ENCODE data around the gene NAA35. TPM values are rescaled to one million over a fixed set of nuclear protein-coding genes. Genes with fewer than 3 reads are reported as not detected.
A peak's percentile ranks its signal among the peaks of the same experiment; 100 is the strongest.
"Not testable (repeated sequence)": the region's sequence is repeated elsewhere in the genome, so short reads cannot be mapped to it uniquely, and the experiment has no call there.

The NAA35 gene
- total RNA-seq, 1 donor from 2014 or later = 32.3 TPM

DNA sequence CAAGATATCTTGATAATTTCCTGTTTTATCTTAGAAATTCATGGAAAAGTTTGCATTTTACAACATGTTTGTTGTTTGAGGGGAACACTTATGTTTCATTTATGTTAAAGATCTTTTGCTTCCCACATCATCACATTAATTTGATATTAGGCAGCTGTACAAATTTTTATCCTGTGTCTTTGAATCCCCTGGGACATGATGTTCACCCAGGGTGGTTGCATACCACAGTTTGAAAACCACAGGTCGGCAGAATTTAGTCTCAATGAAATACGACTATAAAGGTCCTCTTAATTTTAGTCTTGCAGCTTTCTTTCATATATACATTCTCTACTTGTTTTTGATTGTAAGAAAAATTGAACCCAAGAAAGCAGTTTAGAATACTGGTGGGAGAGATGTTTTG, 3.7 kb downstream of the NAA35 start:
- DNase-seq = no peak

DNA sequence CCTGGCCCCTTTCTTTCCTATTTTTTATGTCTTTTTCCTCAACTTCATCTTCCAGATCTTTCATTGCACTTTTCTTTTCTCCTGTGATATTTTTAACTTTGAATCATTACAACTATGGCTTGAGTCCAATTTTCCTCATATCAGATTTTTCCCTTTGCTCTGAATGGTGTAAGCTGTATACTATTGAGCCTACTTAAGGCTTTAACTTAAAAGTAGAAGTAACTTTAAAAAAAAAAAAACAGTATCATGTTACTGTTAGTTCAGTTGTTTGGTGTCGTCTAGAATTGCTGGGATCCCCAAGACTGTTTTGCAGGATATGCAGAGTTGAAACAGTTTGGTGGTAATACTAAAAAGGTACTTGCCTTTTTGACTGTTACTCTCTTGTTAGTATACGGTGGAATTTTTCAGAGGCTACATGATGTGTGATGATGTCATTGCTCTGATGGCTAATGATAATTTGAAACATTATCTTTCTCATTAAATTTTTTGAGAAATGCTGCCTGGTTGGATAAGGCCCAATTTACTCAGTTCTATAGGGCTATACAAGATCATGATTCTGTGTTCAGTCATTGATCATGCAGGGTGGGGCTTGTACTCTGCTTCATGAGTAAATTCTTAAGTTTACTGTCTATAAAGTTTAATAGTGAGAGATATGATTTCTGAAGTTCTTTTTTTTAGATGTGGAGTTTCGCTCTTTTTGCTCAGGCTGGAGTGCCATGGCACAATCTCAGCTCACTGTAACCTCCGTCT, 8.8 kb downstream of the NAA35 start:
- no peak for DNase-seq

DNA sequence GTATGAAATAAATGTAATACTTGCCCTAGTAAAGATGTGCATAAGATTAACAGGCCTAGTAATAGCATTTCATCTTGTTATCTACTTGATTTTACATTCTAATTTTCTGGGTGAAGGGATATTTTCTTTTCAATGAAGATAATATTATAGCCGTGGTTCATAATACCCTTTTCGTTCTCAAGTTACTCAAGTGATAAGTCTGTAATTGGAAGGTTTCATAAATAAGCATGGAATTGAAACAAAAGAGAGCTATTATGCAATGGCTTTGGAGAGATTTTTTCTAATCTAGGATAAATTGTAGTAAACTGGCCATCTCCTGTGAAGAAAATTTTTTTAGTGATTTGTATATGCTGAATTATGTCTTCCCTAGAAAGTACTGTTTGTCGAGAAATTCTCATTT, 19.0 kb downstream of the NAA35 start:
- no peak for DNase-seq

DNA sequence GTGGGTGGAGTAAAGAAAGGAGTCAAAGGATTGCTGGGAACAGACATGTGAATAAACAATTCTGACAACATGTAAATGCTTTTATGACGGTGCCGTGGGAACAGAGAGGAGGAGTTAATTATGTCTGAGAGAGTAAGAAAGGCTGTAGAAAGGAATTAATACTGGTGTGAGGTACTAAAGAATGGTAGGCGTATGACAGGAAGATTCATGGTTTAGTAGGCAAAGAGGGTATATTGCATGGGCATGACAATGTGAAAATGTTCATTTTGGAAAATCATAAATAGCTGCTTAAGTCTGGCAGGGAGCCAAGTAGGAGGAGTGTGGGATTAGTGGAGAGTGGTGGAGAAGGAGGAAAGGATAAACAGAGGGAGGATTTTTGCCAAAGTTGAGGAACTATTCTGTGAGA, 19.7 kb downstream of the NAA35 start:
- peak; percentile 46 for DNase-seq

DNA sequence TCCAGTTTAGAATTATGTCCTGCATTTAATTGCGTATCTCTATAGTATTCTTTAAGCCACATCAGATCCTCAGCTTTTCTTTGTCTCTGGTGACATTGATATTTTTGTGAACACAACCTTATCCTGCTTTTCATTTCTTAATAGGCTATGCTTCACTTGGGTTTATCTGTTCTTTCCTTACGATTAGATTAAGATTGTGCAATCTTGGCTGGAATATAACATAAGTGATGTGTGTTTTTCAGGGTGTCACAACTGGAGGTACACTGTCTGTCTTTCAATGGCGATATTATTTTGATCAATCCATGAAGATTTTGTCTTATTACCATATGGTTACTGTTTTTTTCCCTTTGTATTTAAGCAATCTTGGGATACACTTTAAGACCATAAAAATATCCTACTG, 23.6 kb downstream of the NAA35 start:
- no peak for DNase-seq

DNA sequence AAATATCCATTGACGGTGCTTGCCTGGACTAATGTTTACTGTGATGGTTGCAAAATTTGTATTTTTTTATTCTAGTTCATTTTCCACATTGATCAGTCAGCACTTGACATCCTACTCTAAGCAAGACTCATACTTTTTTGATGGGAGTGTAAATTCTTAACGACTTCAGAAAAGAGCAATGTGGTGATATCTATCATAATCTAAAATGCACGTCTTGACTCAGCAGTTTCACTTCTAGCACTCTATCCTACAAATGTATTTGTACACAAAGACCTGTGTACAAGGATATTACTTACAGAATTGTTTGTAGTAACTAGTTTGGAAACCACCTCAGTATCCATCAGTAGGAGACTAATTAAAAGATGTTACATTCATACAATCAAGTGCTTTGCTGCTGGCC, 24.0 kb downstream of the NAA35 start:
- no peak for DNase-seq

DNA sequence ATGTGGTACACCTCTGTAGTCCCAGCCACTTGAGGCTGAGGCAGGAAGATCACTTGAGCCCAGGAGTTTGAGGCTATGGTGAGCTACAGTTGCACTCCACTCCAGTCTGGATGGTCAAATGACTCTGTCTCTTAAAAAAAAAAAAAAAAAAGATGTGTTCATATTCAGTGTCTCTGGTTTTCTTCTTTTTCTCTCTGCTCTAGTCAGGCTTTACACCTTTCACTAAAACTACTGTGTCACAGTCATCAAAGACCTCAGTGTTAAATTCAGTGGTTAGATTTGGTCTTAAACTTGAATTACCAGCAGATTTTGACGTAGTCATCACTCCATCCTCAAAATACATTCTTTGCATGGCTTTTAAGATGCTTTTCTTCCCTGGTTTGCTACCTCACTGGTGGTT, 28.8 kb downstream of the NAA35 start:
- no peak for DNase-seq

DNA sequence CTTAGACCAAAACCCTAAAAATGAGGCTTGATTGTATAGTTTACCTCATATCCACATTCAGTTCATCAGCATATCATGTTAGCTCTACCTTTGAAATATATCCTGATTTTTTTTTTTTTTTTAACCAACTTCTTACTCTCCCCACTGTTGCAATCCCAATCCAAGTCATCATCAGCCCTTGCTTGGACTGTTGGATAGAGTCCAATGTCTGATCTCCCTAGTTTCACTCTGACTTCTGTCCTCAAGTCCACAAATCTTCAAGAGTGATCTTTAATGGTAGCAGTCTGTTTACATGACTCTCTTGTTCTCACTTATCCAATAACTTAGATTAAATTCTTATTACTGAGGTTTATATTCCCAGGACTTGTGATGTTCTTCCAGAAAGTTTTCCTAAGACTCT, 30.8 kb downstream of the NAA35 start:
- DNase-seq = no peak

DNA sequence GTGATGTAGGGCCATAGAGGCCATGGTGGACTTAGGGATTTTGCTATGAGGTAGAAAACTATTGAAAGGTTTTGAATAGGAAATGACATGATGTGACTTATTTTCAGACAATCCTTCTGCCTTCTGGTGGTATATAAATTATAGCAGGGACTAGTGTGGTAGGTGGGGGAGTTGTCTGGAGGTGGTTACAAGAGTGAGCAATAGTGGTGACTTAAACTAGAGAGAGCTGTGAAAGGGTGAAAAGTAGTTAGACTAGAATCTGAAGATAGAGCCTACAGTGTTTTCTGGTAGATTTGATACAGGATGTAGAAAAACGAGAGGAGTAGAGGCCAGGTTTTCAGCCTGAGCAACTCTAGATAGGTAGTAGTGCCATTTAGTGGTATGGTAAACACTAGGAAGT, 32.3 kb downstream of the NAA35 start:
- DNase-seq = no peak

DNA sequence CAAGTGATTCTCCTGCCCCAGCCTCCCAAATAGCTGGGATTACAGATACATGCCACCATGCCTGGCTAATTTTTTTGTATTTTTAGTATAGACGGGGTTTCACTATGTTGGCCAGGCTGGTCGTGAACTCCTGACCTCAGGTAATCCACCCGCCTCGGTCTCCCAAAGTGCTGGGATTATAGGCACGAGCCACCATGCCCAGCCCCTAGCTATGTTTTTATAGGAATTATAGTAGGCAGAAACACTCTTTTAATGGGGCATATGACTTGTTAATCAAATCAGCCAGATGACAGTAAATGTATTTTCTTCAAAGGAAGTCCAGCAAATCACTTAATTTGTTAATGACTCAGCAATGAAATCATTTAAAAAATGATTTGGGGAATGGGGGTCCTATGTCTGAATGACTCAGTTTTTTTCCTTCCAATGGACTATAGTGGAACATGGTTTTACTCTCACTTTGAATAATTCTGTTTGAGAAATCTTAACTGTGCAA, 33.2 kb downstream of the NAA35 start:
- not testable (repeated sequence) for DNase-seq

DNA sequence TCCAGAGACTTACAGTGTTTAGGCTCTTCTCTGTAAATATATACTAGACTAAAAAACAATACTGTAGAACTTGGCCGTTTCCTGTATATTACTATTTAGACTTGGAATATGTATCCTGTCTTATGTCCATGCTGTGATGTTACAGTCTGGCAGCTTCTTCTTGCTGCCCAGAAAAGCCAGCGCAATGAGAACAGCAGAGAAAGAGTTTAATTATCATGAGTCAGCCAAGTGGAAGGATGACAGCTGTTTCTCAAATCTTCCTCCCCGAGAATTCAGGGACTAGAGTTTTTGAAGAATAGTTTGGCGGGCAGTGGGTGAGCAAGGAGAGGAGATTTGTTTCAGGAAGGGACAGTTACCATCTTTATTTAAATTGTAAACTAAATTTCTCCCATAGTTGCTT, 37.5 kb downstream of the NAA35 start:
- DNase-seq = peak; percentile 8

DNA sequence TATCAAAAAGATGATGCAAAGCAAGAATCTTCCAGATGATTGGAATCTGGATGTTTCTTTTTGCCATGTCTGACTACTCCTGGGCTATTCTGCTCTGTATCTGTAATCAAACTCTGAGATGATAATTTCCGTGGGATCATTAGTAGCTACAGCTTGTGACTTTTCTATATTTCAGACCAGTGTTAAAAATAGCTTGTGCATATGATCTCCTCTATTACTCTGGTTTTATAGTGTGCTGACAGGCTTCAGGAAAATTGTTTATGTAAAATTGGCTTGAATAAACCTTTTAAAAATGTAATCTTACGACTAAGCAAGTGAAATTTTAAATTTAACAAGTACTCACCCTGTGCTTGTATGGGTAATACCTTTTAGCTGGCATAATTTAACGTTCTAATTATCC, 40.4 kb downstream of the NAA35 start:
- DNase-seq = no peak

DNA sequence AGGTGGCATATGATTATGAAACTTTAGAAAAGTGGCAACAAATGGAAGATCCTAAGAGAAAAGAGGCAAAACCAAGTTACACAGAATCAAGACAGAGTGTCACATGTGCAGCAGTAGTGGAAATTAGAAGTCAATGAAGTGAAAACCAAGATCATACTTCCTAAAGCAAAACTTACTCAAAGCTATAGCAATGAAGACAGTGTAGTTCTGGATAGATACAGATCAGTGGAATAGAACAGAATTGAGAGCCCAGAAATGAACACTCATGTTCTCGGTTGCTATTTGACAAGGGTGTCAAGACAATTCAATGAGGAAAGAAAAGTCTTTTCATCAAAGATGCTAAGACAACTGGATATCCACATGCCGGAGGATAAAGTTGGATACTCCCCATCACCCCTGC, 43.5 kb downstream of the NAA35 start:
- no peak for DNase-seq

DNA sequence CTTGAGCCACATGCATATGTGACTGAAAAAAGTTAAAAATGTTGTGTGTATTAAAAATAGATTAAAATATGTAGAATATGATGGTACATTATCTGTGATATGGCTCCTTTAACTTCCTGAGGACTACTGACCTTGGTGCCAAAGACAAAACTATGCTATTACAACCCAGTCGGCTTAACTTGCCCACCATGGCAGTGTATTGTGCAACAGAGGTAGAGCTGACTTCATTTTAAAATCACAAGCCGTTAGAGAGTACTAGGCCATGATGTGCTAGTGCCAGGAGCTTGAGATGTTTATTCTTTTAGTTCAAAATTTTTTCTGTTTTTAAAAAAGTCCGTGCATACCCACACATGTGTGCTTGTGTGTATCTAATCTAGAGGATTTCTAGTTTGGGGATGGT, 46.3 kb downstream of the NAA35 start:
- DNase-seq = no peak

DNA sequence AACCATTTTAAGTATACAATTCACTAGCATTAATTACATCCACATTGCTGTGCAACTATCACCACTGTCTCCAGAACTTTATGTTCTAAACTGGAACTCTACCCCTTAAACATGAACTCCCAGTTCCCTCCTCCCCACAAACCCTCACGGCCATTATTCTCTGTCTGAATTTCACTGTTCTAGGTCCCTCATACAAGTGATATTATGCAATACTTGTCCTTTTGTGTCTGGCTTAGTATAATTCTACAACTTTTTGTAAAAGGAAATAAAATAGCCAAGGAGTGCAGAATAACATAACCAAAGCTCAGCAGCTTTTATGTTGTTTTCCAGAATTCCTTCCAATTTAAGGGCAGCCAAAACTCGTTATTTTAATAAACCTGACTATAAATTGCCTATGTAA, 53.2 kb downstream of the NAA35 start:
- DNase-seq = no peak

DNA sequence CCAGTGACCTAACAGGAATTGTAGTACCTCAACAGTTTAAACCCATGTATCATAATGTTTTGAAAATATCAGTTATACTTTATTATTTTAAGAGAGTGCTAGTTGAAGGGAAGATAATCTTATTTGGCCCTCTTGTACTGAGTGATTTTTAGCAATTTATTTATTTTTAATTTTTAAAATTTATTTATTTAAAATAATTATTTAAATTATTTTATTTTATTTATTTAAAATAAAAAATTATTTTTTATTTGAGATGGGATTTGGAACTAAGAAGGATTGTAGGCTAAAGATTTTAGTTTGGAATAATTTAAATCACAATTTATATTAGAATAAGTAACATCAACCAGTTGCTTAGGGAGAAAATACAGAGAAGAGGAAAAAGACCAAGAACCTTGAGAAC, 54.2 kb downstream of the NAA35 start:
- no peak for DNase-seq

DNA sequence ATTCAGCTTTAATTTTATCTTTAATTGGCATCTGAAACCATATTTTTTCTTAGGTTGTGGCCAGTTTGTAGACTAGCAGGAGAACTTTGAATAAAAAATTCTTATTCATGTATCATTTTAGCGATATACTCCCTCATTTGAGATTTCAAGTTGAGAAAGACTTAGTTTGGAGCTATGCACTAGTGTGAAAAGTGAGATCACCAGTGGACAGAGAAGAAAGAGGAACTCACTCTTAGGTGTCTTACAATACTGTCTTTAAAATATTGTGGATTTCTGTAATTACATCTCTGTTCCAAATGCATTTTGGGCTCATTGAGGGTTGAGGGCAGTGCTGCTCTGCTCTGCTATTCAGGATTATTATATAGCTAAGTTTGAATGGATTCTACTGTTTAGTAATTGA, 54.7 kb downstream of the NAA35 start:
- DNase-seq = no peak

DNA sequence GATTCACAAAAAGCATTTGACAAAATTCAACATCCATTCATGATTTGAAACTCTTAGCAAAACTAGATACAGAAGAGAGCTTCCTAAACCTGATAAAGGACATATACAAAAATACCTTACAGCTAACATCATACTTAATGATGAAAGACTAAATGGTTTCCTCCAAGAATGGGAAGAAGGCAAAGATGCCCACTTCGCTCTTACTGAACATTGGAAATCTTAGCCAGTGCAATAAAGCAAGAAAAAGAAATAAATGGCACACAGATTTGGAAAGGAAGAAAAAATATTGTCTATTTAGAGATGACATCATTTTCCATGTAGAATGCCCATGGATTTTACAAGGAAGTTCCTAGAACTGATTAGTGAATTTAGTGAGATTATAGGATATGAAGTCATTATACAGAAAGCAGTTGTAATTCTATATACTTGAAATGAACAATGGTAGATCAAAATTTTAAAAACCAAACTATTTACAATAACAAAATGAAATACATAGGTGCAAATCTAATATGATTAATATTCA, 64.4 kb downstream of the NAA35 start:
- DNase-seq = no peak

DNA sequence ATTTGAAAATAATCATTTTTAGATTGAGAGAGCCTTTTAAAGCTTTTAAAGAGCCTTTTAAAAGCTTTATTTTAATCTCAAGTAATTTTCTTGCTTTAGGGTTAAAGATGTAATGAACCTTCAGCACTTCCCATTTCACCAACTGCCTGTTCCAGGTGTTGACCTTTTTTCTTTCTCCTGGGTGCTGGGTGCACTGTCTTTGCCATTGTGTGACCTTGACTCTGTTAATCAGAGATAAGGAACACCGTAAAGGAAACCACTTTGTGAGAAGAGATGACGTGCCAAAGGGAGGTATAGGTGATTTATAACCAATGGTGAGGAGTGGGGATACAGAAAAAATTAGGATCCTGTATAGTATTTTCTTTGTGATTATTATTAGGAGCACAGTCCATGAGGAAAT, 68.2 kb downstream of the NAA35 start:
- DNase-seq = no peak

DNA sequence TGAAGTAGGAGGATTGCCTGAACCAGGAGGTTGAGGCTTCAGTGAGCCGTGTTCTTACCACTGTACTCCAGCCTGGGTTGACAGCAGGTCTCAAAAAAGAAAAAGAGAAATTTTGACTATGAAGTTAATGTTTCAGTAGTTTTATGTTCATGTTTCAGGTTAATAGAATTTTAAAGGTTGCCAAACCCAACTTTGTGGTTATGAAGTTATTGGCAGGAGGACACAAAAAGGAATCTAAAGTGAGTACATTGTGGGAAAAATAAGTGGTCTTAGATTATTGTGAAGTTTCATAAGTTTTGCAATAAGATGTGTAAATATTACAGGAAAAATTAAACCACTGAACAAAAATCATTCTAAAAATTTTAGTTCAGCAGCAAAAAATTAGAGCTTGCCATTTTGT, 79.8 kb downstream of the NAA35 start:
- no peak for DNase-seq

DNA sequence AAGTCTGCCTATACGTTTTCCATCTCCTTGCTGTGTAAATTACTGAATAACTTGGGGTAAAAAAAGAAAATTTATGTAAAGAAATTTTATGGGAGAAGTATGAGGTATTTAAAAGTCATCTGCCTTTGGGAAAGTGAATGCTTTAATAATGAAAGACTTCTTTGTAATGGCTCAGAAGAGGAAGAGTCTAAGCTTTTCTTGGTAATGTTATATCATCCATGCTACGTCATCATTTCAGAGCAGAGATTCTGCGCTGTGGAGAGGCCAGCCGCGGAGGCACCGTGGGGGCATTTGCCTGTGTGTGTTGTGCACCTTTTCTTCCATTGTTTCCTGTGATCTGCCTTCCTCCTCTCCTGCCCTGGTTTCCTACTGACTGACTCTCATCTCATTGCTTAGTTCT, 80.2 kb downstream of the NAA35 start:
- no peak for DNase-seq

DNA sequence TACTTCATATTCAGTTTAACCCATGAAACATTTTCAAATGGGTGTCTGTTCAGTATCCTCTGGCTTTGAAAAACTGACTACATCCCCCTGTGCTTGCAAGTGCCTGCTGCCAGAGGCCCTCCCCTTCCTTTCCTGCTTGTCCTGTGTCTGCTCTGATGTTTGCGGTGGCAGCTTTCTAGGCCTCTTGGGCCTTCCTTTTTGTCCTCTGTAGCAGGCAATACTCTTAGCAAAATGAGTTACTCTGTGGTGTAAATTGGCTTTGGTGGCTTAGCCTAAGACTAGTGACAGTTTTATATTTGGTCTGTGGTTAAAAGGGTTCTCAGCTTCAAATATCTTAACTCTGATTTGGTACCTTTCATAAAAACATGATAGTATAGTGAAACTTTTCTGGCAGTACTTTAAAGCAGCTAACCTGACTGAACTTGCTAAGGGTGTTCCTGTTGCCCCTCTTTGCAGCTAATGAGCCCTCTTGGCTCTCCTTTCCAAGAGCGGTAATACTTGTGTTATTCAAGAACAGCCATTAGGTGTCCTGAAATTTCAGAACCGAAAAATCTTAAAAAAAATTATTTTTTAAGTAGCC, 81.8 kb downstream of the NAA35 start:
- peak; percentile 7 for DNase-seq

DNA sequence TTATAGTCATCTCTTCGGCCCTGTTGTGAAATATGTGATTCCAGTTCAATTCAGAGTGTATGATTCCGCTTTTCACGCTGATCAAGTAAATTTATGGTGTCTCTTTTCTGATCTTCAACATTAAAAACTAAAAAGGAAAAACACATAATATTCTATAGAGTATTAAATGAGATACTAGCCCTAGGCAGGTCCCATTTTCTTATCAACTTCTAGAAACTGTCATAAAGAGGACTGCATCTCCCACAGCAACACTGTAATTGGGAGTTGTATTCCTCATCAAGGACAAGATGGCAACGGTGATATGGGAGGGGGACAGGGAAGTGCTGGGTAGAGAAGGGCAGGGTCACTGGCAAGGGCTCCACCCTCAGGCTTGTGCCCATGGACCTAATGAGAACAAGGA, 86.8 kb downstream of the NAA35 start:
- DNase-seq = no peak

Data from tongue (tissue), 2 donors.